AG10803 (cell line): Measurements from ENCODE around the gene P2RX2.
A peak's percentile ranks its signal among the peaks of the same experiment; 100 is the strongest.

Source experiments
- DNase-seq: peaks from one replicate; pipeline ENCODE4 v3.0.0; 2010; ENCODE audit warnings: low read depth
- H3K4me3 ChIP-seq: 2 replicates; pipeline ENCODE4 v1.5.1; 2011; ENCODE audit warnings: mild to moderate bottlenecking, low read length, control low read depth
- TF ChIP-seq, protein P1 (sequence below): conservative IDR thresholded peaks from 2 replicates; pipeline ENCODE4 v1.5.1; 2011; ENCODE audit warnings: mild to moderate bottlenecking, low read length, control low read depth, inconsistent platforms

P2RX2 gene

DNA sequence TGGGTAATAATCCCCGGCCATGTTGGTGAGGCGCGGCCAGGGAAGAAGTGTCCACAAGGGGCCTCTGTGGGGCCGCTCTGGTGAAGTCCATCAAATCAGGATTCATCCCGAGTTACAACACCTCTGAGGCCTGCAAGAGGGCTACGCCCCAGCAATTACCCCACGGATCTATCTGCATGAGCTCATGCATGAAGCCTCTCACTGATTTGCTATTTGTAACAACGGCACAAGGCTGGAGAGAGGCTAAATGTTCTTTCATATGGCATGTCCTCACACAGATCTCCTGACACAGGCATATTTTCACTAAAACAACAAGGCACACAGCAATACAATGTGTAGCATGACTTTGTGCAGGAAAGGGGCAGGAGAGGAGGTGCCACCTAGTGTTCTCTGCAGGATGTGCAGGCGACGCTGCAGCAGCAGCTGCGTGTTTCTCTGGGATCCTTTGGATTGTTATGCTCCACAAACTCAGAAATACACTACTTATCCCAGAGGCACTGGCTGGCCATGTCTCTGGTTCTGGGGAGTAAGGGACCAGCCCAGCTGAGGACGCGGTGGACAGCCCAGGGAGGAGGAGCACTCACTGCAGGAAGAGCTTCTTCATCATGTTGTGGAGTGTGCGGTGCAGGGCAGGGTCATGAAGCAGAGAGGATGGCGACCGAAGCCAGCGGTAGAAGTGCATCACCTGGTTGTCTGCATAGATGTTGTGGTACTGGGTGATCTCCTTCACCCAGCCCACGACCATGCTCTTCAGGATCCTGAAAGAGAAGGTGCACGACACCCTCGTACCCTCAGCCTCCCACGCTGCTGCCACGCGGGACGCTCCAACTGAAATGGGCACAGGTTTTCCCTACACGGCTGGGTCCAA, 20.2 kb downstream of the P2RX2 start:
- peak; percentile 80 for DNase-seq
- no peak overlapping the region for H3K4me3 ChIP-seq
- TF ChIP-seq, protein P1, sequence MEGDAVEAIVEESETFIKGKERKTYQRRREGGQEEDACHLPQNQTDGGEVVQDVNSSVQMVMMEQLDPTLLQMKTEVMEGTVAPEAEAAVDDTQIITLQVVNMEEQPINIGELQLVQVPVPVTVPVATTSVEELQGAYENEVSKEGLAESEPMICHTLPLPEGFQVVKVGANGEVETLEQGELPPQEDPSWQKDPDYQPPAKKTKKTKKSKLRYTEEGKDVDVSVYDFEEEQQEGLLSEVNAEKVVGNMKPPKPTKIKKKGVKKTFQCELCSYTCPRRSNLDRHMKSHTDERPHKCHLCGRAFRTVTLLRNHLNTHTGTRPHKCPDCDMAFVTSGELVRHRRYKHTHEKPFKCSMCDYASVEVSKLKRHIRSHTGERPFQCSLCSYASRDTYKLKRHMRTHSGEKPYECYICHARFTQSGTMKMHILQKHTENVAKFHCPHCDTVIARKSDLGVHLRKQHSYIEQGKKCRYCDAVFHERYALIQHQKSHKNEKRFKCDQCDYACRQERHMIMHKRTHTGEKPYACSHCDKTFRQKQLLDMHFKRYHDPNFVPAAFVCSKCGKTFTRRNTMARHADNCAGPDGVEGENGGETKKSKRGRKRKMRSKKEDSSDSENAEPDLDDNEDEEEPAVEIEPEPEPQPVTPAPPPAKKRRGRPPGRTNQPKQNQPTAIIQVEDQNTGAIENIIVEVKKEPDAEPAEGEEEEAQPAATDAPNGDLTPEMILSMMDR: peak; percentile 88

DNA sequence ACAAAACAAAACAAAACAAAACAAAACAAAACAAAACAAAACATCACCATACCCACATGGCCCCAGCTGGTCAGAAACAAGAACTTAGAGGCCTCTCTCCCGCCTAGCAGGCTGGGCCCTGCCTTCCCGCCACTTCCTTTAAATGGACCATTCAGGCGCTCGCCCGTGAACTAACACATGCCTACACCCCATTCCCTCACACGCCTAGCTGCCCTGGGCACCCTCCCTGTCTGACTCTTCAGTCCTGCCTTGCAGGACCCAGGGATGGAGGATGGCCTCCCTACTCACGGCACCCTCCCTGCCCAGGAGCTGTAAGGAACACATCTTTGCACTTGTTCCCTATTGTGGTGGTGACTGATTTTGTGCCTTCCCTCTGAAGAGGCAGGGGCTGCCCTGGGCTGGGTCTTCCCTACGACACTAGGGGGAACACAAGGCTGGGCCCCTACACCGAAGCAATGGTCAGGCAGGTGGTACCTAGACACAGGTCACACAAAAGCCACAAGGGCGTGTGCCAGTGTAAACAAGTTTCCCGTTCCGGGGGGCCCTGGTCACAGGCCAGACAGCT, 21.5 kb downstream of the P2RX2 start:
- no peak overlapping the region for H3K4me3 ChIP-seq
- TF ChIP-seq, protein P1: no peak
- no peak for DNase-seq

DNA sequence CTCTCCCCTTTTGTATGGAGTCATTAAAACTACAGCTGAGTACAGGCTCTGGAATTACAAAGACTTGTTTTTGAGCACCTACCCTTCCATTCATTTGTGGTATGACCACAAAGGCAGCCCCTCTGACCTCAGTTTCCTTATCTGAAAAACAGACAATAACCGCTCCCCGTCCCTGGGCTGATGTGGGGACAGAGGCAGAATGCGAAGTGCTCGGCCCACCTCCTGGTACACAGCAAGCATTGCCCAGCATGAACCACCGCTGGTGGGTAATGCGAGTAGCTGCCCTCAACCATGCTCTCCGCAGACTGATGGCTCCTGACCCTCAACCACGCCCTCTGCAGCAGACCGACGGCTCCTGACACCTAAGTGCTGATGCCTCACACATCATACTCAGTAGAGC, 22.4 kb downstream of the P2RX2 start:
- no peak for DNase-seq
- no peak overlapping the region for H3K4me3 ChIP-seq
- TF ChIP-seq, protein P1: no peak

DNA sequence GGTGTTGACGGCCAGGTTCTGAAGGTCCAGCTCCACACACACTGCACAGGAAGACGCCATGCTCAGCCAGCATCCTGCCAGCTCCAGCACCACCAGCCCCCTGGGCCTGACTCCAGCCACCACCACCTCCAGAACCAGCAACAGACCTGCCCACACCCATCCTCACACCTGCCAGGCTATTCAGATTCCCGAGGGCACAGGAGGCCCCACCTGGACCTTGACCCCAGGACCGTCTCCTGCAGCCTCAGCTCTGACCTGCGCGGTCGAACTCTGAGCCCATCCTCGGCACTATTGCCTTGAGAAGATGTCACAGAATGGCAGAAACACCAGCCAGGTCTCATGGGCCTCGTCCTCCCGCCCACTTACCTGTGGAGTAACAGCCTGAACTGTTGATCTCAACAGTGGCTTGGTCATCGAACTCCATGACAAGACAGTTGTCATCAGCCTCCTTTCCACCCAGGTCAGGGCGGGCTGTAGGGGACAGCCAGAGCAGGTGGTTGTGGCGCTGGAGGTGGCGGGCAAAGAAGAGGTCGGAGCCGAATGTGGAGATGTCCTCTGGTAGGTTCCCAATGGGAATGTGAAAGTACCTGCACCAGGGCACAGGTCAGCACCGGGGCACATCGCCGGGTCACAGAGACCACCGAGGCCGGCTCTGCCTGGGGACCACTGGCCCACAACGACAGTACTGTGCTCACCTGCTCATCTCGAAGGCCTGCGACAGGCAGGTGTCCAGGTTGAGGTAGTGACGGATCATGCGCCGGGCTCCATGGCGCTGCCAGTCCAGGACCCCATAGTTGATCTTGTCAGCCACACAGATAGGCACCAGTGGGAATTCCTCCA, 23.5 kb downstream of the P2RX2 start:
- TF ChIP-seq, protein P1: no peak
- H3K4me3 ChIP-seq: no peak overlapping the region
- DNase-seq: no peak

DNA sequence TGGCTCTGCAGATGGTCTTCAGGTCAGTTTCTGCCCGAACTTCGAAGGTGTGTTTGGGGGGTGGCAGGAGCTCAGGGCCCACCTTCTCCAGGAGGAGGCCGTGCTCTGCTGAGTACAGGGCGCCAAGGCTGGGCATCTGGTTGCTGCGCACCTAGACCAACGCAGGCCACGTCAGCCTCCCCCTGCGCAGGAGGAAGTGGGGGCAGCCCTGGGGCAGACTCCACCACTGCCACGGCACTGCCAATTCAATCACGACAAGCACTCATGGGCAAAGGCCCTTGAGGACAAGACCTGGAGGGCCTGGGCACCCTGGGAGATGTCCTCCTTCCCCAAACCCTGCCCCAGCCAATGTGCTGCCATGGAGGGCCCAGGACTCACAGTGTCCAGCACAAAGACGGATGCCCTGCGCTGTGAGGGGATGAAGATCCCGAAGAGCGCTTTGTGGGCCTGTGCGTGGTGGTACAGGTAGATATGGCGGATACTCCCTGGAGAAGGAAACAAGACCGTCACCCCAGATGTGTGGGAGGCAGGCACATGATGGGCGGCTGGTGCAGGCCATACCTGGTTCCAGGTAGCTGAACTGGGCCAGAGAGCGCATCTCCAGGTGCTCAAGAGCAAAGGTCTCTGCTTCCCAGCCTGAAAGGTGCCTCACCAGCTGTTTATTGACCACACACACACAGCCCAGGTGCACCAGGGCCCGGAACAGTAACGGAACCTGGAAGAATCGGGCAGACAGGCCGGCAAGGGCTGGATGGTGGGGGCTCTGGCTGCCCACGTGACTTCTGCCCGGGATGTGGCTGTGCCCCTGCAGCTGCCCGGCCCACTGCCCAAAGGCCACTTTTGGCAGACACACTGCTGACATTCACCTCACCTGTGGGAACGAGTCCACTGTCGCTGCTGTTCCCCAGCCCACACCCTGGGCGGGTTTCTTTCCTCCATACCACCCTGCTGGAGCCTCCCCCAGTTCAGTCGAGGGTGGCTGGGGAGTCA, 24.6 kb downstream of the P2RX2 start:
- TF ChIP-seq, protein P1: no peak
- H3K4me3 ChIP-seq: no peak overlapping the region
- no peak for DNase-seq

DNA sequence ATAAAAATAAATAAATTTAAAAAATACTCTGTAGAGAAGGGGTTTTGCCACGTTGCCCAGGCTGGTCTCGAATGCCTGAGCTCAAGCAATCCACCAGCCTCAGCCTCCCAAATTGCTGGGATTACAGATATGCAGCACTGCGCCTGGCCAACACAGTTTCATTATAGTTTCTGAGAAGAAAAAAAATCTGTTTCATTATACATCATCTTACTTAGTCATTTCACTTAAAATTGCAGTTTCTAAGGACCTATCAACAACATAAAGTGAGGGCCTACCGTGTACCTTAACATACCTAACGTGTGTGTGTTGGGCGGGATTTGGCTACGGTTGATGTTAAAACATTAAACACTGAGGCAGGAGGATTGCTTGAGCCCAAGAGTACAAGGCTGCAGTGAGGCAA, 28.3 kb downstream of the P2RX2 start:
- TF ChIP-seq, protein P1: no peak

More for the DNA sequence above, 28.3 kb downstream of the P2RX2 start:
- no peak overlapping the region for H3K4me3 ChIP-seq
- no peak for DNase-seq
